Endometrial microvascular endothelial cells (primary cell): ENCODE measurements around the gene PTPDC1. TPM values are rescaled to one million over a fixed set of nuclear protein-coding genes. Genes with fewer than 3 reads are reported as not detected.

Experiments
- in situ Hi-C: cut with HindIII; loops from 2 replicates; pipeline ENCODE4 v1.10.0; 2017; ENCODE audit warnings: low sequenced_read_pairs, low pct_unique_long_range_greater_than_20kb; ENCODE audit errors: inconsistent ontology term
- total RNA-seq: library from RNA; depleted of rRNA; stranded (reverse); fragments of >200 nt; gene quantifications from one replicate; pipeline ENCODE4 v1.2.3, GENCODE V29; 2015; ENCODE audit errors: inconsistent ontology term

The PTPDC1 gene, protein sequence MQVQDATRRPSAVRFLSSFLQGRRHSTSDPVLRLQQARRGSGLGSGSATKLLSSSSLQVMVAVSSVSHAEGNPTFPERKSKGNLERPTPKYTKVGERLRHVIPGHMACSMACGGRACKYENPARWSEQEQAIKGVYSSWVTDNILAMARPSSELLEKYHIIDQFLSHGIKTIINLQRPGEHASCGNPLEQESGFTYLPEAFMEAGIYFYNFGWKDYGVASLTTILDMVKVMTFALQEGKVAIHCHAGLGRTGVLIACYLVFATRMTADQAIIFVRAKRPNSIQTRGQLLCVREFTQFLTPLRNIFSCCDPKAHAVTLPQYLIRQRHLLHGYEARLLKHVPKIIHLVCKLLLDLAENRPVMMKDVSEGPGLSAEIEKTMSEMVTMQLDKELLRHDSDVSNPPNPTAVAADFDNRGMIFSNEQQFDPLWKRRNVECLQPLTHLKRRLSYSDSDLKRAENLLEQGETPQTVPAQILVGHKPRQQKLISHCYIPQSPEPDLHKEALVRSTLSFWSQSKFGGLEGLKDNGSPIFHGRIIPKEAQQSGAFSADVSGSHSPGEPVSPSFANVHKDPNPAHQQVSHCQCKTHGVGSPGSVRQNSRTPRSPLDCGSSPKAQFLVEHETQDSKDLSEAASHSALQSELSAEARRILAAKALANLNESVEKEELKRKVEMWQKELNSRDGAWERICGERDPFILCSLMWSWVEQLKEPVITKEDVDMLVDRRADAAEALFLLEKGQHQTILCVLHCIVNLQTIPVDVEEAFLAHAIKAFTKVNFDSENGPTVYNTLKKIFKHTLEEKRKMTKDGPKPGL
- total RNA-seq: 10.2 TPM

- in situ Hi-C loops: loop anchor here (5.0 kb wide), 1 partner anchor 93 kb away; no protein-coding TSS in a partner anchor
Measured at GRCh38 chr9:94084314-94084713, at the start of gene PTPDC1. Gene PTPDC1, plus strand, starts transcription at chr9:94084464. Its CDS starts 67 bp downstream, at chr9:94084531.

- in situ Hi-C loops: no loop called here
Measured at GRCh38 chr9:94034511-94034910, 49.8 kb upstream of the PTPDC1 start.

DNA sequence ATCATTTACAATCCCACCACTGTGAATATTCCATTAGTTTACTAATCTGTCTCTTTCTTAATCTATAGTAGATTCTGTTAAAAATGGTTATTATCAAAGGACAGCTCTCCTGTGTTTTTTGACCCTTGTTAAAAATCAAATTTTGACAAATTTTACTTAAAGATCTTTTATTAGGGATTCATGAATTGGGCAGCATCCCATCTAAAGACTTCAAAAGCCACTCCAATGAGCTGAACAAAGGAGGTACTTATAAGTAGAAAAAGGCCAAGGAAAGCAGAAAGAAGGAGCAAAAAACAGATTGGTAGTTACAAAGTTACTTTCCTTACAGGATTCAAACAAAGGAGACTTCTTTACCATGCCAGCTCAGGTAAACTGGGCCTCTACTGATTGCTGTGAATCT is 44.5 kb upstream of the PTPDC1 start:
- in situ Hi-C loops: no loop called here

DNA sequence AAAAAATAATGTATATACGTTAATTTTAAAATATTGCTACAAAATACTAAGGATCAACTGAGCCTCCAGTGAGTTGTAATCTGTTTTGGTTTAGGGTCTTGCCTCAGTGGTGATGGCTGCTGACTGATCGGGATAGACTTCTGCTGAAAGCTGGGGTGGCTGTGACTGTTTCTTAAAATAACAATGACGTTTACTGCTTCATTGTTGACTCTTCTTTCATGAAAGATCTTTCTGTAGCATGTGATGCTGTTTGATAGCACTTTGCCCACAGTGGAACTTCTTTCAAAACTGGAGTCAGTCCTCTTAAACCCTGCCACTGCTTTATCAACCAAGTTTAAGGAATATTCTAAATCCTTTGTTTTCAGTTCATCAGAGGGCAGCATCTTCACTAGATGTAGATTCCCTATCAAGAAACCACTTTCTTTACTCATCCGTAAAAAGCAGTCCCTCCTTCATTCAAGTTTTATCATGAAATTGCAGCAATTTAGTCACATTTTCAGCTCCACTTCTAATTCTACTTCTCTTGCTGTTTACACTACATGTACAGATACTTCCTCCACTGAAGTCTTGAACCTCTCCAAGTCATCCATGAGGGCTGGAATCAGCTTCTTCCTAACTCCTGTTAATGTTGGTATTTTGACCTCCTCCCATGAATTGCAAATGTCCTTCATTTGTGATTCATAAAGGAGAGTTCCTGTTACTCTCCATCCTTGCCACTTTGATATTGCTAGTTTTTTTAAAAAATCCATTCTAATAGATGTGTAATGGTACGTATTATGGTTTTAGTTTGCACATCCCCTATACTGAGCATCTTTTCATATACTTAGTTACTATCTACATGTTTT is 41.5 kb upstream of the PTPDC1 start:
- in situ Hi-C loops: no loop called here

DNA sequence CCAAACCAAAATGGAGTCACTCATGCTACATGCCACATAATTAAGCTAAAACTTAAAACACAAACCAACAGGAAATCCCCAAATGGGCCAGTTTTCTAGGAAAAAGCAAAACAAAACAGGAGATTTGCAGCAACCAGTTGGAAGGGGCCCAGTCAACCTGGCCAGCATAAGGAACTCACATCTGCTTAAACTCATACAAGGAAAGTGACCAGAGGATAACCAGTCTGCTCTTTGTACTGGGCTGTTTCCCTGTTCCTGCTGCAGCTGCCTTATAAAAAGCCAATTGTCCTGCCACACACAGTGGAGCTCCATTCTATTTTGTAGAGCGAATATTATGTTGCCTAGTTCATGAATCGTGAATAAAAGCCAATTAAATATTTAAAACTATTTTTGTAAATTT is 29.5 kb upstream of the PTPDC1 start:
- in situ Hi-C loops: no loop called here

DNA sequence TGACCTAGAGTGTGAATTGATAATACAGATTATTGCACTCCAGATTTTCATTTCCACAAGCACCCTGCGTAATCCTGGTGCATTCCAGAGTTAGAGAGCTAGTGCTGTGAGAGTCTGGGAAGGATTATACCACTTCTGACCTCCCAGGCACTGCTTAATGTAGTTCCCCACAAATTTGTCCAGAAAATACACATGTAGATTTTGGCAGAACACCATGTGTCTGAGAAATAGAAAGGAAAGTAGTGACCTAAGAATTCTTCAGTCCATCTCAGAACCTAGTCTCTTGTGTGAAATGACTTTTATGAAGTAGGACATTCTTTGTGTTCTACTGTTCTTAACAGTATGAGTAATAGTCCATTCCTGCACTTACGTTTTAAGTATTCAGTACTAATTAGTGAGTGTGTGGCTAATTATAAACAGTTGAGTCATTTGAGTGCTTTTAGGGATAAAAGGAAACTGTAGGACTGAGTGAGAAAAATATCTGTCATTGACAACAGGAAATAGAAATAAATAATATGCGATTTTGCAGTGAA is 27.8 kb upstream of the PTPDC1 start:
- in situ Hi-C loops: no loop called here

- in situ Hi-C loops: no loop called here
Measured at GRCh38 chr9:94057918-94058317, 26.3 kb upstream of the PTPDC1 start.

GRCh38 chr9:94061864-94062263 is 22.4 kb upstream of the PTPDC1 start:
- in situ Hi-C loops: no loop called here

- in situ Hi-C loops: no loop called here
Measured at GRCh38 chr9:94065535-94065961, 18.7 kb upstream of the PTPDC1 start.

GRCh38 chr9:94068257-94068656 is 16.0 kb upstream of the PTPDC1 start:
- in situ Hi-C loops: no loop called here

- in situ Hi-C loops: no loop called here
Measured at GRCh38 chr9:94076557-94076956, 7.7 kb upstream of the PTPDC1 start.

DNA sequence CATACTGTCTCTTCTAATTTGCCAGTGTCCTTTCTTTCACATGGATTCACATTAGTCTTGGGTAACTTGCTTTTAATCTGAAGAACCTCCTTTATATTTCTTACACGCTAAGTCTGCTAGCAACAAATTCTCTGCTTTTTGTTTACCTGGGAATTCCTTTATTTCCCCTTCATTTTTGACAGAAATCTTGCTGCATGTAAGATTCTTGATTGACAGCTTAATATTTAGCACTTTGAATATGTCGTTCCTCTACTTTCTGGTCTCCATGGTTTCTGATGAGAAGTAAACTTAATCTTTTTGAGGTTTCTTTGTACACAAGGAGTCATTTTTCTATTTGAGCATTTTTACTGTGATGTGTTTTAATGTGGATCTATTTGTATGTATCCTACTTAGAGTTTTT is 6.2 kb upstream of the PTPDC1 start:
- in situ Hi-C loops: no loop called here

DNA sequence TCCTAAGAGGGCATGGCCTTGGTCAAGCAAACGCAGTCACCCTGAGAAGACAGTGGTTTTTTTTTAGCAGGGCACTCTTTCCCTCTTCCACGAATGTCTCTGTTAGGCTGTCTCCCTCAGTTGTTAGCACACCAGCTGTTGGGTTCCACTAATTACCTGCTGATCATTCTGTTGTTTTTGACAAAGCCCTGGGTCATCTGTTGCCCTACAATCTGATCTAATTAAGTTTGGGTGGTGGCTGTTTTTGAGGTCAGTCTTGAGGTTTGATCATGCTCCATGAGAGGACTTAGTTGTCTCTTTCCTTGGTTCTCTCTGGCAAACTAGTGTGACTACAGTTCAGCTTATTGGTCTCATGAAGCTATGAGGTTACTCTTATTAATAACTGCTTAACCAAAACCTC is 5.0 kb upstream of the PTPDC1 start:
- in situ Hi-C loops: no loop called here

- in situ Hi-C loops: loop anchor here (5.0 kb wide), 1 partner anchor 97 kb away; no protein-coding TSS in a partner anchor
Measured at GRCh38 chr9:94080249-94080648, 4.0 kb upstream of the PTPDC1 start.

GRCh38 chr9:94081435-94081834 is 2.8 kb upstream of the PTPDC1 start:
- in situ Hi-C loops: loop anchor here (5.0 kb wide), 1 partner anchor 96 kb away; no protein-coding TSS in a partner anchor

GRCh38 chr9:94081864-94082463 is 2.3 kb upstream of the PTPDC1 start:
- in situ Hi-C loops: loop anchor here (5.0 kb wide), 1 partner anchor 95 kb away; no protein-coding TSS in a partner anchor

DNA sequence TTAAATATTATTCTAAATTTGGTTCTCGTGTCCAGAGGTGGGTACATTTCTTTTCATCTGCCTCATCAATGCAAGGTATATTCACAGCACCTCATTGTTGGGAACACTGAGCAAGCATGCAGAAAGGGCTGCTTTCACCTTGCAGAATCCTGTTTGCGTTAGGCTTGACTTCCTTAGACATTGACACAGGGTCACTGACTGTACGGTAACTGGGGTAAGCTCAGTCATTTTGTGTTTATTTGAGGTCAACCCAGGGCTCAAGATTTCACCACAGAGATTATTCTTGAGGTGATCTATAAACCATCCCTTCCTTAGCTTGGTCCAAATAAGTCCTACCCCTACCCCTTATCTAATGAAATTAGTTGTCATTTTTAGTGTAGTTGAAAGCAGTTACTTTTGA is 1.7 kb upstream of the PTPDC1 start:
- in situ Hi-C loops: loop anchor here (5.0 kb wide), 1 partner anchor 95 kb away; no protein-coding TSS in a partner anchor

DNA sequence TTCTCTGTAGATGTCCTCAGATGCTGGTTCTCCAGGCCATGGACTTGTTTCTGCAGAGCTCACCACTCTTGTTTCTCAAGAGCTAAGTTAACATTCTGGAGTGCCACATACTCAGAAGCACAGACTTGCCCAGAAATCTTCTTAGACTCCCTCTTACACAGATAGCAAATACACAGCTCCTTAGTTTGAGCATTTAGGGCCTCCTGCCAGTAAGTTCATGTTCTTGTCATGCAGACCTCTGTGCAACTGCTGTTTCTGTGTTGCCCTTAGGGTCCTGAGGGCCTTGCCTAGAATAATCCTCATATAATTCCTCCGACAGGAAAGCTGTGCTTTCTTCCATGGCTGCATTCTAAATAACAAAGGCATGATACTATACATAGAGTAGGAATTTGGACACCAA is 1.3 kb upstream of the PTPDC1 start:
- in situ Hi-C loops: loop anchor here (5.0 kb wide), 1 partner anchor 94 kb away; no protein-coding TSS in a partner anchor
